ENCODE results near the gene SYN1.
A peak's percentile ranks its signal among the peaks of the same experiment; 100 is the strongest.

SYN1 gene

GRCh38 chrX:47572773-47573340 is 46.8 kb downstream of the SYN1 start:
- no peak for DNase-seq (ENCODE audit: low read depth)

- no peak for DNase-seq (ENCODE audit: low read depth)
Observed at GRCh38 chrX:47571896-47572295, 47.8 kb downstream of the SYN1 start.

GRCh38 chrX:47571215-47571614 is 48.4 kb downstream of the SYN1 start:
- DNase-seq (ENCODE audit: low read depth): no peak

GRCh38 chrX:47570794-47571193 is 48.9 kb downstream of the SYN1 start:
- DNase-seq (ENCODE audit: low read depth): no peak

GRCh38 chrX:47568656-47569295 is 50.9 kb downstream of the SYN1 start:
- no peak for DNase-seq (ENCODE audit: low read depth)

- DNase-seq (ENCODE audit: low read depth): no peak
Observed at GRCh38 chrX:47566841-47567240, 52.8 kb downstream of the SYN1 start.

GRCh38 chrX:47564438-47565085 is 55.1 kb downstream of the SYN1 start:
- no peak for DNase-seq (ENCODE audit: low read depth)

GRCh38 chrX:47563801-47564315 is 55.8 kb downstream of the SYN1 start:
- DNase-seq (ENCODE audit: low read depth): no peak

- no peak for DNase-seq (ENCODE audit: low read depth)
Observed at GRCh38 chrX:47562615-47563243, 56.9 kb downstream of the SYN1 start.

- DNase-seq (ENCODE audit: low read depth): no peak
Observed at GRCh38 chrX:47561659-47562151, 58.0 kb downstream of the SYN1 start.

- DNase-seq (ENCODE audit: low read depth): peak; percentile 96
Observed at GRCh38 chrX:47560934-47561658, 58.6 kb downstream of the SYN1 start, which contains the start of gene ARAF. TSS of gene ARAF (plus strand) at chrX:47561205. CDS start at chrX:47562968, 1,763 bp downstream.

- no peak for DNase-seq (ENCODE audit: low read depth)
Observed at GRCh38 chrX:47560179-47560933, 59.3 kb downstream of the SYN1 start.

GRCh38 chrX:47558436-47558835 is 61.2 kb downstream of the SYN1 start:
- no peak for DNase-seq (ENCODE audit: low read depth)

GRCh38 chrX:47556045-47556623 is 63.5 kb downstream of the SYN1 start:
- peak; percentile 76 for DNase-seq (ENCODE audit: low read depth)

GRCh38 chrX:47543496-47543895 is 76.2 kb downstream of the SYN1 start:
- no peak for DNase-seq (ENCODE audit: low read depth)

GRCh38 chrX:47540754-47541538 is 78.7 kb downstream of the SYN1 start:
- no peak for DNase-seq (ENCODE audit: low read depth)

- DNase-seq (ENCODE audit: low read depth): no peak
Observed at GRCh38 chrX:47539860-47540259, 79.8 kb downstream of the SYN1 start.

GRCh38 chrX:47530049-47530448 is 89.6 kb downstream of the SYN1 start:
- DNase-seq (ENCODE audit: low read depth): no peak

- DNase-seq (ENCODE audit: low read depth): no peak
Observed at GRCh38 chrX:47529548-47529947, 90.1 kb downstream of the SYN1 start.

GRCh38 chrX:47523713-47524166 is 95.9 kb downstream of the SYN1 start:
- DNase-seq (ENCODE audit: low read depth): no peak
